EL (cell line): ENCODE data around the gene NATD1.
"Not testable (repeated sequence)": the region's sequence is repeated elsewhere in the genome, so short reads cannot be mapped to it uniquely, and the experiment has no call there.

ENCODE experiments used
- DNase-seq: peaks from one replicate; pipeline ENCODE4 v3.0.0-alpha.2; 2016

Gene NATD1

DNA sequence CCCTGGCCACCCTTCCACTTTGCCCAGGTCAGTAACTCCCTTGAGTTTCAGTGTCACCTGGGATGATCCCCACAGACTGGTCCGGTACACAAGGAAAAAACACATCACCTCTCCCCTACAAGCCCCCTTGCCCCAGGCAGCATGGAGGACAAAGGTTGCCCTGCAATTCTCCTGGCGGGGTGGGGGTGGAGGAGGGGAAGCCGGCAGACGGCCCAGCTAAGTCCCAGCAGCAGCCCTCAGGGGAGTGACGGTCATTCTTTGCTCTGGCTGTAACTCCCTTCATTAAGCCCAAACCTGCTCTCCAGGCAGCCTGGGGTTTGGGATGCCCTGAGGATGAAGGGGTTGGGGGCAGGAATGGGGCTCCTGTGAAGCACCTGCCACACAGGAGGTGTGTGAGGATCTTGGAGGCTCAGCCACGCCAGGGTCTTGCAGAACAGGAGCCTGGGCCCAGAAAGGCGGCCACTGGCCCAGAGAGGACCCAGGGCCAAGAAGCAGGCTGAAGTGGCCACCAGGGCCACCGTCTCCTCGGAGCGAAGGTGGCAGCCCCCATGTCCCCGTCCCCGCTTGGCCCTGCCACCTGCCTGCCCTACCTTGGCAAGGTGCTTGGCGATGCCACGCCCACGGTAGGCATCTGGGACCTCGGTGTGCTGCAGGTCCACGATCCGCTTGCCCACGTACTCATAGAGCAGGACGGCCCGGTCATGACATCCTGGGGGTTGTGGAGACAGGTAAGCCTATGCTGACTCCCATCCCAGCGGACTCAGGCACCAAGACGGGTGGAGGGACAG is 9.5 kb downstream of the NATD1 start:
- no peak for DNase-seq

DNA sequence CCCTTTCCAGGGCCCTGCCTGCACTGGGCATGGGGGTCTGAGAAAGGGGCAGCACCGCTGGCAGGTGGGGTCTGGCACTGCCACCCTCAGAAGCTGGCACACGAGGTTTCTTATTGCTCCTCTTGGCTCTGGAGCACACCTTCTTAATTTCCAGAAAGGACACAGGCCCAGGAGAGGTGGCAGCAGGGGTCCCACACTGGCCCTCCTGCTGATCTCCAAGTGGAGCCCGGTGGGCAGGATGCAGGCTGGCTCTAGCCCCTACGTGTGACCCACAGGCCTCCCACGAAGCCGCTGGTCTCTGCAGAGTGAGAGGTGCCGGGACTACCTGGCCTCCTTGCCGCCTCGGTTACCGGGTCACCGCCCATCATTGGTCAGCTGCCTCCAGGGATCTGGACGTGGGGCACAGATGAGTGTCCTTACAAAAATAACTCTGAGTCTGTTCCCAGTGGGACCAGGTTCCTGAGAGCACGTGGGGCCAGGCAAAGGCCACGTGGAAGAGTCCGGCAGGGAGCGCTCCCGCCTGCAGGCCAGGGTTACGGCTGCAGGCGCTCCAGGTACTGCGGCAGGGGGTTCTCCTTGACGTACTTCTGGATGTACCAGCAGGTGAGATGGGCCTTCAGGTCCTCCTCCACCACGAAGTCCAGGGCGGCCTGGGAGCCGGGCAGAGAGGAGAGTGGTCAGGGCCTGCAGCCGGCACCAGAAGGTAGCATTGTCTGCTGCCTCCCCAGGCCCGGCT is 10.3 kb downstream of the NATD1 start:
- no peak for DNase-seq

GRCh38 chr17:21242026-21242697 is 11.0 kb downstream of the NATD1 start:
- DNase-seq = peak; percentile 56

- DNase-seq = no peak
These were observed 11.6 kb downstream of the NATD1 start for GRCh38 chr17:21241564-21241963.

- no peak for DNase-seq
These were observed 12.7 kb downstream of the NATD1 start for GRCh38 chr17:21240369-21241055.

DNA sequence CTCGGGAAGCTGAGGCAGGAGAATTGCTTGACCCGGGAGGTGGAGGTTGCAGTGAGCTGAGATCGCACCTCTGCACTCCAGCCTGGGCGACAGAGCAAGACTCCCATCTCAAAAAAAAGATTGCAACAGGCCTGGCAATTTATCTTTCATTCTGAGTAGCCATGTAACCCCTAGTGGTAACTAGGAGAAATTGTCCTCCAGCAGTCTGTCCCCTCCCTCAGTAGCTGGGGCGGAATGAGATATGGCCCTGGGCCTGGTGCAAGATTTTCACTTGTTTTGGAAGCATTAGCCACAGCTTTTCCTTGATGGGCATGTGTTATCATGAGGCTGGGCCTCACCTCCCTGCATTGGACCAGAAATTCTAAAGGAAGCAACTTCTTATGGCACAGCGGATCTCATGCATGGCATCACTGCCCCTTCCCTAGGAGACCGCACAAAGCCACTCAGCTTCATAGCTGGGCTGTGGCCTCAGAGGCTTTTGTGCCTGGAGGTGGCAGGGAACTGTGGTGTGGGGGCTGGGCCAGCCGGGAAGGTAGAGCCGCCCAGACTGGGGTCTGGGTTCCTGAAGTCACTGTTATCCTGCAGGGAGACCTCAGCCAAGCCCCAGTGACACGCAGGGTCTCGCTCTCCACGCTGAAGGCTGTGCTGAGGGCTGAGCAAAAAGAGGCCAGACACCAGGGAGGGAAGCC is 13.4 kb downstream of the NATD1 start:
- DNase-seq = no peak

GRCh38 chr17:21235921-21236320 is 17.3 kb downstream of the NATD1 start:
- no peak for DNase-seq

GRCh38 chr17:21233581-21234347 is 19.4 kb downstream of the NATD1 start:
- DNase-seq = no peak

DNA sequence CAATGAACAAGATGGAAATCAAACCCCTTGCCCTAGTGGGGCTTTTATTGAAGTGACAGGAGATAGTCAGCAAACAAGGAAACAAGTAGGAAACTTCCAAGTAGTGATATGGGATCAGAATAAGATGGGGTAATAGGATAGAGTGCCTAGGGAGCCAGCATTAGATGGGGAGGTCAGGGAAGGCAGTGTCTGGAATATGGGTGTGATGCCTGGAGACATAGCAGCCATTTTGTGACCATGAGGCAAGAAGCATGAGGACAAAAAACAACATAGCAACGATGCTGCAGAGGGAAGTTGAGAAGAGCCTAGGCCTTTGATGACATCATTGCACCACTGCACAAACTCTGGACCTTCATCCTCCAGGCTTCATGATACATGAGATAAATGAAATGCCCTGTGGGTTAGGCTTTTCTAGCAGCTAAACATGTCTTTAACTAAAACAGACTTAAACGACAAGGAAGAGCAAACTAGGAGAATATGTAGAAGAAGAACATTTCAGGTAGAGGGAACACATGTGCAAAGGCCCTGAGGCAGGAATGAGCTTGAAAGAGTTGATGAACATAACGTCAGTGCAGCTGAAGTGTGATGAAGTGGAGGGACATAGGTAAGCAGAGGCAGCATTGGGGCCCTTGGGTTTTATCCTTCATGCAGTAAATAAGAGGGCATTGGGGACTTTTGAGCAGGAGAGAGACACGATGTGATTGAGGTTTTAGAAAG is 21.0 kb downstream of the NATD1 start:
- DNase-seq = no peak

DNA sequence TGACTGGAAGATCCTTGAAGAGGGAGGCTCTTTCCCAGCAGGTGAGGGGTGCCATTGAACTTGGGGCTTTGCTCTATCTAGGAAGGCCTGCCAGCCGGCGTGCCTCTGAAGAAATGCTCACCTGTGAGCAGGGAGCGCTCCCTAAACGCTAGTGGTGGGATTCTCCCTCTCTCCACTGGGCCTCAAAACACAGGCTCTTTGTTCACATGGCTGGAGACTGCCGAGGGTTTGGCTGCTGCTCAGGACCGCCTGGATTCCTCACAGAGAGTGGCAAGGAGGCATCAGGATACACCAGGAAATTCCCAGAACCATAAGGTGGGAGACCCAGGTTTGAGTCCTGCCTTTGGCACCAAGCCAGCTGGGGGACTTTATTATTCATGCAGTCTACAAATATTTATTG is 21.7 kb downstream of the NATD1 start:
- DNase-seq = no peak

GRCh38 chr17:21228845-21229244 is 24.4 kb downstream of the NATD1 start:
- no peak for DNase-seq

DNA sequence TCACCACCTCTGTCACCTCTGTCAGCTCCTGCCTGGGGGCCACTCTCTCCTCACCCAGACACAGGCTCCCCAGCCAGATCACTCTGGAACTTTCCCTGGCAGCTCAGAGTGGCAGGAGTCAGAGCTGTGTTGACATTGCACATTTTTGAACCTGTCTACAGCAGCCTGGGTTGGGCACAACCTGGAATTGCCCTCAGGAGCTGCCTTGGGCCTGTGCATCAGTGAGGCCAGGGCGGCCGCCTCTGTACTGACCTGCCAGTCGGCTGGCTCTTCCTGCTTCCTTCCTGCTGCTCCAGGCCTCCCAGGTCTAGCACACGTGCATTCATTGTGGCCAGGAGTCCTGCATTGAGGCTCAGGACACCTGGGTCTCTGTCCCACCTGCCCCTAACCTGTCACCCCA is 25.1 kb downstream of the NATD1 start:
- DNase-seq = no peak

GRCh38 chr17:21227277-21227676 is 25.9 kb downstream of the NATD1 start:
- not testable (repeated sequence) for DNase-seq

DNA sequence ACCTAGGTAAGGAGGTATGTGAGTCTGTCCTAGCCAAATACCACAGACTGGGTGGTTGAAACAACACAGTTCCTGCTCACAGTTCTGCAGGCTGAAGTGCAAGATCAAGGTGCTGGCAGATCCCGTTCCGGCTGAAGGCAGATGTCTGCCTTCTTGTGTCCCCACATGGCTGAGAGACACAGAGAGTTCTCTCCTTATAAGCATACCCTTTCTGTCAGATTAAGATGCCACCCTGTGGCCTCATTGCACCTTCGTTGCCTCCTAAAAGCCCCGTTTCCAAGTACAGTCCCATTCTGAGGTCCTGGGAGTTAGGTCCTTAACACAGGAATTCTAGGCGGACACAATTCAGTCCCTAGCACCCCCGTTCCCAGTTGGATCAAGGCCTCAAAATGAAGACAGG is 30.1 kb downstream of the NATD1 start:
- no peak for DNase-seq

DNA sequence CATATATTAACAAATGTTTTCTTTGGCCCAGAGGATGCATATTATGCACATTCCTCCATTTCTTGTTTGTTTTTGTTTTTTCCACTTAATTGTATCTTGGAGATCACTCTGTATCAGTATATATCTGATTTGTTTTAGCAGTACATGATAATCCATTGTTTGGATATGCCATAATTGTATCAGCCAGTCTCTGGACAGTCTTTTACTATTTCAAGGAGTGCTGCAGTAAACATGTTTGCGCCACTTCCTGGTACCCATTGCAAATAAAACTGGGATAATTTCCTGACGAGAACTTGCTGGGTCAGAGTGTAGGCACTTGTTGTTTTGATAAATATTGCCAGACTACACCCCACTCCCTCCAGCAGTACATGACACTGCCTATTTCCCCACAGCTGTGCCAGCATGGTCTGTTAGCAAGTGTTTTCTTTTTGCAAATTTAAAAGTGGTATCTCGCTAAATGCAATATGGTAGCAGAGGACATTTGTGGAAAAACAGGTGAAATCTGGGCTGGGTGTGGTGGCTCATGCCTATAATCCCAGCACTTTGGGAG is 34.3 kb downstream of the NATD1 start:
- DNase-seq = no peak

GRCh38 chr17:21218101-21218500 is 35.1 kb downstream of the NATD1 start:
- no peak for DNase-seq

DNA sequence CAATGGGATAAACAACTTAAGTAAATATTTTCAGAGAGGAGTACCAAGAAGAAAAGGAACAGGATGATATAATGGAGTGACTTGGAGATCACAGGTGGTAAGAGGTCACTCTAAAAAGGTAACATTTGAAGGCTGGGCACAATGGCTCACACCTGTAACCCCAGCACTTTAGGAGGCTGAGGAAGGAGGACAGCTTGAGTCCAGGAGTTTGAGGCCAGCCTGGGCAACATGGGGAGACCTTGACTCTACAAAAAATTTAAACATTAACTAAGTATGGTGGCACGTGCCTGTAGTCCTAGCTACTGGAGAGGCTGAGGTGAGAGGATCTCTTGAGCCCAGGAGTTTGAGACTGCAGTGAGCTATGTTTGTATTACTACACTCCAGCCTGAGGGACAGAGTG is 35.9 kb downstream of the NATD1 start:
- no peak for DNase-seq

- DNase-seq = no peak
These were observed 37.3 kb downstream of the NATD1 start for GRCh38 chr17:21215935-21216334.

- DNase-seq = no peak
These were observed 38.3 kb downstream of the NATD1 start for GRCh38 chr17:21214777-21215541.
